Erythroblast (primary cell): ENCODE measurements around the gene SIPA1L3.

Experiments used
- GATA1 ChIP-seq: IDR thresholded peaks from 2 replicates; pipeline ENCODE4 v1.6.1; 2011; ENCODE audit warnings: low read depth, mild to moderate bottlenecking, control low read depth, low read length, moderate library complexity
- POLR2A ChIP-seq: IDR thresholded peaks from 2 replicates; pipeline ENCODE4 v1.6.1; 2011; ENCODE audit warnings: mild to moderate bottlenecking, low read length

DNA sequence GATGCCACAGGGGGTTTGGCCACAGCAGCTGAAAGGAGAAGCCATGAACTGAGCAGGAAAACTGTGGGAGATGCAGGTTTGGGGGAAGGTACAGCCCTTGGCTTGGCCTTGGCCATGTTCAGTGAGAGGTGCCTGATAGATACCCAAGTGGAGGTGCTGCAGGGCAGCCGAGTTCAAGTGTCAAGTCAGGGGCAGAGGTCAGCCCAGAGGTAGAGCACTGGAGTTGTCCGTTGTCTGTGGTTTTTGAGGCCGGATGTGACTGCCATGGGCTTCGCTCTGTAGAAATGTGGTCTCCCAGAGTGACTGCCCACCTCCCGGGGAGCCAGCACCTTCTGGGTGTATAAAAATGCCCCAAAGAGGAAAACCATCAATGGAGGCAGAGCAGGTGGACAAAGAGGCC, 251.7 kb downstream of the SIPA1L3 start:
- no peak for TF ChIP-seq POLR2A
- TF ChIP-seq GATA1: no peak
